AG04450 (cell line): Measurements from ENCODE around the gene CDH4. TPM values are rescaled to one million over a fixed set of nuclear protein-coding genes. Genes with fewer than 3 reads are reported as not detected.

Experiments used
- CTCF ChIA-PET: fragments of 300-600, 350-600 bp; formaldehyde crosslinking; extraction: SDS; loops from one replicate; lab custom pipeline; 2022; ENCODE audit warnings: antibody characterized with exemption, inconsistent platforms; lab: Charles Lee
- POLR2A ChIA-PET: fragments of 350-600 bp; formaldehyde crosslinking; extraction: SDS; loops from one replicate; lab custom pipeline; 2021; ENCODE audit warnings: antibody characterized with exemption, inconsistent platforms; lab: Yijun Ruan, JAX
- DNase-seq: peaks from one replicate; pipeline ENCODE4 v3.0.0-alpha.2; 2011; ENCODE audit warnings: low read depth, low spot score
- H3K27ac ChIP-seq: one replicate; pipeline ENCODE4 v1.5.1; 2012; ENCODE audit warnings: low read depth, low read length, control low read depth
- H3K27me3 ChIP-seq: one replicate; pipeline ENCODE4 v1.6.0; 2012; ENCODE audit warnings: low read length; ENCODE audit not compliant: control insufficient read depth, insufficient read depth
- H3K4me3 ChIP-seq: 2 replicates; pipeline ENCODE4 v1.5.1; 2011; ENCODE audit warnings: mild to moderate bottlenecking, low read depth, low read length, control low read depth
- H3K9me3 ChIP-seq: 2 replicates; pipeline ENCODE4 v1.5.1; 2012; ENCODE audit warnings: low read length; ENCODE audit not compliant: control insufficient read depth, insufficient read depth
- polyA plus RNA-seq: library from polyadenylated mRNA; depleted of rRNA; stranded (reverse); fragments of >200 nt; gene quantifications from 2 replicates; pipeline ENCODE4 v1.2.3, GENCODE V29; 2011
- TF ChIP-seq, protein P1 (sequence below): IDR thresholded peaks from 2 replicates; pipeline ENCODE4 v1.5.1; 2011; ENCODE audit warnings: low read depth, low read length, control low read depth, inconsistent platforms

Gene CDH4
- polyA plus RNA-seq, 1 experiment = 1.6 TPM

- H3K27ac ChIP-seq = no peak overlapping the region
- no peak for DNase-seq
- H3K4me3 ChIP-seq = no peak overlapping the region
- peaks cover 90% of the 10 kb centered on the region for H3K9me3 ChIP-seq
- H3K27me3 ChIP-seq = no peaks in the 10 kb centered on the region
- ChIA-PET CTCF (no interaction called here), POLR2A (no interaction called here)
- TF ChIP-seq, protein P1, sequence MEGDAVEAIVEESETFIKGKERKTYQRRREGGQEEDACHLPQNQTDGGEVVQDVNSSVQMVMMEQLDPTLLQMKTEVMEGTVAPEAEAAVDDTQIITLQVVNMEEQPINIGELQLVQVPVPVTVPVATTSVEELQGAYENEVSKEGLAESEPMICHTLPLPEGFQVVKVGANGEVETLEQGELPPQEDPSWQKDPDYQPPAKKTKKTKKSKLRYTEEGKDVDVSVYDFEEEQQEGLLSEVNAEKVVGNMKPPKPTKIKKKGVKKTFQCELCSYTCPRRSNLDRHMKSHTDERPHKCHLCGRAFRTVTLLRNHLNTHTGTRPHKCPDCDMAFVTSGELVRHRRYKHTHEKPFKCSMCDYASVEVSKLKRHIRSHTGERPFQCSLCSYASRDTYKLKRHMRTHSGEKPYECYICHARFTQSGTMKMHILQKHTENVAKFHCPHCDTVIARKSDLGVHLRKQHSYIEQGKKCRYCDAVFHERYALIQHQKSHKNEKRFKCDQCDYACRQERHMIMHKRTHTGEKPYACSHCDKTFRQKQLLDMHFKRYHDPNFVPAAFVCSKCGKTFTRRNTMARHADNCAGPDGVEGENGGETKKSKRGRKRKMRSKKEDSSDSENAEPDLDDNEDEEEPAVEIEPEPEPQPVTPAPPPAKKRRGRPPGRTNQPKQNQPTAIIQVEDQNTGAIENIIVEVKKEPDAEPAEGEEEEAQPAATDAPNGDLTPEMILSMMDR = no peak
Observed at GRCh38 chr20:61596687-61597330, 344.7 kb downstream of the CDH4 start.

DNA sequence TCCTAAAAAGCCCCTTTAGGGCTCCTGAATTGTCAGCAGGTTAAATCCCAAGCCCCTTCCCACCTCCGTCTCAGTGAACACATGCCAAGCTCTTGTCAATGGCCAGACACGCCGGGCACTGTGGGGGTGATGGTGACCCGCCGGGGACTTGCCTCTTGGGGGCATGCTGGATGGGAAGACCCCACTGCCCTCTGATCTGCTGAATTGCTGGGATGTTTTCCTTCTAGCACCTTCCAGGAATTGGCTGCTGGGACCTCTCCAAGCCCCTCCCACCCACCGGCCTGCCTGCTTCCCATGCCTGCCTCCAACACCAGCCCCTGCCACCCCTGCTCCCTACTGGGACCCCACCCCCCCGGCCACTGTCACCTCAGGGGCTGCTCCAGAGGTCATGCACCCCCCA, 345.9 kb downstream of the CDH4 start:
- POLR2A ChIA-PET = no interaction called here
- Histone ChIP-seq H3K27me3 (no peaks in the 10 kb centered on the region), H3K9me3 (peaks cover 86% of the 10 kb centered on the region), H3K27ac (no peak overlapping the region), H3K4me3 (no peak overlapping the region)
- CTCF ChIA-PET = no interaction called here
- TF ChIP-seq, protein P1 = no peak
- DNase-seq = no peak

- DNase-seq = no peak
- no peaks in the 10 kb centered on the region for H3K27me3 ChIP-seq
- ChIA-PET CTCF (no interaction called here), POLR2A (no interaction called here)
- peaks cover 87% of the 10 kb centered on the region for H3K9me3 ChIP-seq
- H3K27ac ChIP-seq = no peak overlapping the region
- no peak overlapping the region for H3K4me3 ChIP-seq
- TF ChIP-seq, protein P1 = no peak
Observed at GRCh38 chr20:61598586-61598985, 346.5 kb downstream of the CDH4 start.

DNA sequence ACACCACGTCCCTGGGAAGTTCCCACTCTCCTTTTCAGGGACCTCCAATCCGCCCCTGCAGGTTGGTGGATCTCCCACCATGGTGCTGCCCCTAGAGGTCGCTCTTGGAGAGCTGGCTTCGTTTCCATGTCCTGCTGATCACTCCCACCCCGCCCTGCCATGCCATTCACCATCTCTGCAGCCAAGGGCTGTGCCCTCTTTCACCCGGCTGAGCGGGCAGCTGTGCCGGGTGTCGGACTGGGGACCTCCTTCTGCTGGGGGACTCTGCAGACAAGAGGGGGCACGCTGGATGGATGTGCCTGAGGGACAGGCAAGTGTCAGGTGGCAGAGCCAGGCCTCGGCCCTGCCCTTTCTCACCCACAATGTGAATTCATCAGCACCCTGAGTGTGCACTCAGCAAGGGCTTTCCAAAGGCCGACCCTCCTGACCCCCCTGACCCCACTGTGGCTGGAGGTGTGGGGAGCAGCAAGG, 347.0 kb downstream of the CDH4 start:
- TF ChIP-seq, protein P1 = no peak
- H3K9me3 ChIP-seq = peaks cover 90% of the 10 kb centered on the region
- no peak overlapping the region for H3K27ac ChIP-seq
- DNase-seq = no peak
- CTCF ChIA-PET = no interaction called here
- no peaks in the 10 kb centered on the region for H3K27me3 ChIP-seq
- POLR2A ChIA-PET = no interaction called here
- H3K4me3 ChIP-seq = no peak overlapping the region

DNA sequence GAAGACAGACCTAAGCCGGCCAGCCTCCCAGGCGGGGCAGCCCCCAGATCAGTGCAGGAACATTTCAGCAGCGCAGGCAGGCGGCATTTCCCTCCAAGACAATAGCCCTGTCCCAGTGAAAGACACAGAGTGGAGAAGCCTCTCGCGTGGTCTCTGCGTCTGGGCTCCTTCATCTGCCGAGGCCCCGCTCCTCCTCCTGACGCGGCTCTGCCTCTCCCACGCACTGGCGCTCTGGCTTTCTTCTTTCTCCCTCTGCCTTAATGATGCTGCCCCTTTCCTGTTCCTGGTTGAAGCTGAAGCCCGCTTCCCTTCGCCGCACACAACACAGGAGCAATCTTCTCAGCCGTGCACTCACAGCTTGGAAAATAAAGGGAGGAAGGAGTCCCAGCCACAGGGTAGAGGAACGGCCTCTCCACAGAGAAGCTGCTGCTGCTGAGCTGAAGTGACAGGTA, 347.5 kb downstream of the CDH4 start:
- POLR2A ChIA-PET = no interaction called here
- CTCF ChIA-PET = no interaction called here
- Histone ChIP-seq H3K9me3 (peaks cover 87% of the 10 kb centered on the region), H3K27me3 (no peaks in the 10 kb centered on the region), H3K4me3 (no peak overlapping the region), H3K27ac (no peak overlapping the region)
- DNase-seq = no peak
- TF ChIP-seq, protein P1 = no peak
